Measurements from ENCODE around the gene ANKRD40. TPM values are rescaled to one million over a fixed set of nuclear protein-coding genes. Genes with fewer than 3 reads are reported as not detected.

Gene ANKRD40
- total and polyA plus RNA-seq, 2 donors (not counting 1 experiment from before 2014, with no cell fraction given): 13.7 to 35.3 TPM

GRCh38 chr17:50703162-50703561 is 4.6 kb downstream of the ANKRD40 start:
- no peak overlapping the region for H3K4me2 ChIP-seq (replicated peaks; ENCODE audit: low read depth, low read length, poor library complexity, severe bottlenecking)
- H3K36me3 ChIP-seq (replicated peaks in 1 of 2; ENCODE audit: control extremely low read depth in 1 of 2, control insufficient read depth in 1 of 2, extremely low read depth in 1 of 2, insufficient read depth in 2 of 2, low read length in 1 of 2): peaks cover 0 to 34% of the 10 kb centered on the region in 2 experiments
- H3K9me3 Mint-ChIP-seq (ENCODE audit: insufficient read depth): no peaks in the 10 kb centered on the region
- no peak for TF ChIP-seq EZH2 (IDR thresholded peaks at IDR 0.05; ENCODE audit: borderline replicate concordance, insufficient read depth, low read depth, low read length, poor library complexity, severe bottlenecking)
- TF ChIP-seq CTCF (IDR thresholded peaks at IDR 0.05): no peak
- ATAC-seq (ENCODE audit: low read depth) (no peak), DNase-seq (no peak)
- no peaks in the 10 kb centered on the region for H3K27me3 ChIP-seq (replicated peaks in 1 of 4; ENCODE audit: control extremely low read depth in 1 of 4, control insufficient read depth in 3 of 4, insufficient read depth in 4 of 4, low read length in 3 of 4)
- peaks cover 14 to 15% of the 10 kb centered on the region in 2 donors for H3K4me1 ChIP-seq (ENCODE audit: control insufficient read depth in 2 of 2, insufficient read depth in 2 of 2, low read length in 2 of 2)
- 100% methylated on average over 2 of the region's 3 CpGs for WGBS (ENCODE audit: insufficient coverage)
- ChIA-PET POLR2A (no interaction called here), CTCF (no interaction called here)
- H4K20me1 ChIP-seq (ENCODE audit: control insufficient read depth, insufficient read depth, low read length, poor library complexity, severe bottlenecking): peaks cover 8% of the 10 kb centered on the region
- H3K4me3 ChIP-seq (ENCODE audit: control extremely low read depth in 1 of 5, extremely low read depth in 1 of 5, insufficient read depth in 1 of 5, low read depth in 2 of 5, low read length in 4 of 5): no peak overlapping the region
- no peak overlapping the region for H2AFZ ChIP-seq (ENCODE audit: insufficient read depth, low read depth, low read length, poor library complexity, severe bottlenecking)
- H3K27ac ChIP-seq (ENCODE audit: low read length in 2 of 2): peak overlapping the region in 1 of 2 donors; percentile 7
- peak overlapping the region; percentile 2 for H3K27ac Mint-ChIP-seq
- no peak overlapping the region for H3K4me3 Mint-ChIP-seq
- no peaks in the 10 kb centered on the region for H3K9me3 ChIP-seq (ENCODE audit: control extremely low read depth in 1 of 3, control insufficient read depth in 2 of 3, insufficient read depth in 1 of 3, low read length in 2 of 3)
- peaks cover 39% of the 10 kb centered on the region for H3K4me1 Mint-ChIP-seq
- H3K79me2 ChIP-seq (ENCODE audit: control insufficient read depth, insufficient read depth, low read length): peaks cover 43% of the 10 kb centered on the region
- H3K9ac ChIP-seq (ENCODE audit: low read length): no peak overlapping the region
- no peaks in the 10 kb centered on the region for H3K27me3 Mint-ChIP-seq
- intact Hi-C loops (cut with micrococcal nuclease): no loop called here

GRCh38 chr17:50699410-50699809 is 8.3 kb downstream of the ANKRD40 start:
- H3K4me3 ChIP-seq (ENCODE audit: control extremely low read depth in 1 of 5, extremely low read depth in 1 of 5, insufficient read depth in 1 of 5, low read depth in 2 of 5, low read length in 4 of 5): no peak overlapping the region
- H3K36me3 ChIP-seq (replicated peaks in 1 of 2; ENCODE audit: control extremely low read depth in 1 of 2, control insufficient read depth in 1 of 2, extremely low read depth in 1 of 2, insufficient read depth in 2 of 2, low read length in 1 of 2): peaks cover 4 to 62% of the 10 kb centered on the region in 2 experiments
- H2AFZ ChIP-seq (ENCODE audit: insufficient read depth, low read depth, low read length, poor library complexity, severe bottlenecking): no peak overlapping the region
- Mint-ChIP-seq H3K27ac (no peak overlapping the region), H3K9me3 (ENCODE audit: insufficient read depth) (no peaks in the 10 kb centered on the region), H3K27me3 (no peaks in the 10 kb centered on the region), H3K4me1 (peaks cover 19% of the 10 kb centered on the region), H3K4me3 (no peak overlapping the region)
- CTCF ChIA-PET: no interaction called here
- peaks cover 0 to 7% of the 10 kb centered on the region in 2 donors for H3K4me1 ChIP-seq (ENCODE audit: control insufficient read depth in 2 of 2, insufficient read depth in 2 of 2, low read length in 2 of 2)
- H3K4me2 ChIP-seq (replicated peaks; ENCODE audit: low read depth, low read length, poor library complexity, severe bottlenecking): no peak overlapping the region
- POLR2A ChIA-PET: no interaction called here
- DNase-seq (no peak), ATAC-seq (ENCODE audit: low read depth) (no peak)
- H3K79me2 ChIP-seq (ENCODE audit: control insufficient read depth, insufficient read depth, low read length): peaks cover 13% of the 10 kb centered on the region
- 98% methylated on average over 7 of the region's 7 CpGs for WGBS (ENCODE audit: insufficient coverage)
- peaks cover 8% of the 10 kb centered on the region for H4K20me1 ChIP-seq (ENCODE audit: control insufficient read depth, insufficient read depth, low read length, poor library complexity, severe bottlenecking)
- H3K9me3 ChIP-seq (ENCODE audit: control extremely low read depth in 1 of 3, control insufficient read depth in 2 of 3, insufficient read depth in 1 of 3, low read length in 2 of 3): no peaks in the 10 kb centered on the region
- TF ChIP-seq CTCF (IDR thresholded peaks at IDR 0.05) (no peak), EZH2 (IDR thresholded peaks at IDR 0.05; ENCODE audit: borderline replicate concordance, insufficient read depth, low read depth, low read length, poor library complexity, severe bottlenecking) (no peak)
- no peak overlapping the region for H3K27ac ChIP-seq (ENCODE audit: low read length in 2 of 2)
- H3K9ac ChIP-seq (ENCODE audit: low read length): no peak overlapping the region
- intact Hi-C loops (cut with micrococcal nuclease): loop anchor here (5.0 kb wide), 1 partner anchor 217 kb away; no protein-coding TSS in a partner anchor
- H3K27me3 ChIP-seq (replicated peaks in 1 of 4; ENCODE audit: control extremely low read depth in 1 of 4, control insufficient read depth in 3 of 4, insufficient read depth in 4 of 4, low read length in 3 of 4): no peaks in the 10 kb centered on the region

All from B cell (primary cell).